HepG2 (cell line): ENCODE data around the gene SERPINB1. TPM values are rescaled to one million over a fixed set of nuclear protein-coding genes. Genes with fewer than 3 reads are reported as not detected.

Experiments
- ATAC-seq: fragments of 200-7000 bp; cut with Tn5 transposase; 3 replicates; pipeline ENCODE4 v1.9.1; 2020; ENCODE audit warnings: mild to moderate bottlenecking, moderate library complexity
- Bru-seq: library from RNA; stranded (reverse); fragments of 400-500 nt; gene quantifications from one replicate; lab custom pipeline; 2021; lab: Mats Ljungman, UMichigan
- BruChase-seq, 2 experiments: library from RNA; stranded (reverse); fragments of 400-500 nt; gene quantifications; one replicate each; lab custom pipeline; 2021; lab: Mats Ljungman, UMichigan
- BruUV-seq: library from RNA; stranded (reverse); fragments of 400-500 nt; replicated peaks from 2 replicates; lab custom pipeline; 2021; lab: Mats Ljungman, UMichigan
- CTCF ChIA-PET: fragments of 300-600 bp; formaldehyde crosslinking; extraction: SDS; loops from one replicate; lab custom pipeline; 2021; ENCODE audit warnings: low total read pairs, inconsistent platforms, low intra/inter-chr PET ratio; lab: Yijun Ruan, JAX
- POLR2A ChIA-PET: fragments of 350-600 bp; sonication (Branson Sonifier 250); formaldehyde crosslinking; loops from one replicate; lab custom pipeline; 2020; ENCODE audit warnings: antibody characterized with exemption, inconsistent platforms; lab: Yijun Ruan, JAX
- DNase-seq: peaks from one replicate; pipeline ENCODE4 v3.0.0-alpha.2; 2015; ENCODE audit warnings: low spot score
- FAIRE-seq: peaks from 3 replicates; lab custom pipeline; 2011; peaks lifted over from hg19 to GRCh38; lab: Jason Lieb, UNC
- H2AFZ ChIP-seq: one replicate; pipeline ENCODE4 v1.6.1; 2011; ENCODE audit warnings: low read length, inconsistent platforms
- H3K27ac ChIP-seq: fragments of 300-600 bp; 3 replicates; pipeline ENCODE4 v1.8.0; 2011; ENCODE audit warnings: mixed run types, mild to moderate bottlenecking, mixed read lengths, low read length, inconsistent platforms; ENCODE audit not compliant: insufficient read depth; ENCODE audit errors: extremely low read length
- H3K27me3 ChIP-seq, 2 experiments: fragments of 200-600 bp in 1 of 2; 2 replicates in 1 of 2; 3 replicates in 1 of 2; pipeline versions ENCODE4 v1.6.0 to v1.8.0; 2011; ENCODE audit warnings: low read length in 2 of 2, mild to moderate bottlenecking in 2 of 2, moderate library complexity in 2 of 2, inconsistent platforms in 1 of 2; ENCODE audit not compliant: insufficient read depth in 2 of 2, control insufficient read depth in 1 of 2
- H3K36me3 ChIP-seq, 2 experiments: fragments of 200-600 bp in 1 of 2; replicated peaks in 1 of 2; 2 replicates in 1 of 2; 3 replicates in 1 of 2; pipeline versions ENCODE4 v1.5.1 to v1.8.0; 2011; ENCODE audit warnings: low read length in 2 of 2, inconsistent platforms in 1 of 2; ENCODE audit not compliant: insufficient read depth in 2 of 2, control insufficient read depth in 1 of 2
- H3K4me1 ChIP-seq: 2 replicates; pipeline ENCODE4 v1.5.1; 2012; ENCODE audit warnings: low read length, inconsistent platforms; ENCODE audit not compliant: insufficient read depth
- H3K4me2 ChIP-seq: 2 replicates; pipeline ENCODE4 v1.6.0; 2011; ENCODE audit warnings: low read depth, low read length, inconsistent platforms
- H3K4me3 ChIP-seq, 3 experiments: fragments of 200-600 bp in 1 of 3; sonication (generic), shearing (Covaris generic) in 1 of 3; replicated peaks in 1 of 3; 2 replicates each; pipeline ENCODE4 v1.5.1; 2011 to 2016; ENCODE audit warnings: low read length in 3 of 3, inconsistent platforms in 2 of 3, low read depth in 2 of 3, mild to moderate bottlenecking in 2 of 3, control low read depth in 1 of 3, mixed read lengths in 1 of 3; ENCODE audit not compliant: insufficient read depth in 1 of 3
- H3K79me2 ChIP-seq: one replicate; pipeline ENCODE4 v1.6.1; 2011; ENCODE audit warnings: low read length, inconsistent platforms; ENCODE audit not compliant: insufficient read depth
- H3K9ac ChIP-seq: 2 replicates; pipeline ENCODE4 v1.6.0; 2011; ENCODE audit warnings: mild to moderate bottlenecking, low read depth, low read length, inconsistent platforms; ENCODE audit not compliant: insufficient read depth
- H3K9me3 ChIP-seq: 2 replicates; pipeline ENCODE4 v1.5.1; 2012; ENCODE audit warnings: mild to moderate bottlenecking, low read length
- H4K20me1 ChIP-seq: 2 replicates; pipeline ENCODE4 v1.6.0; 2011; ENCODE audit warnings: inconsistent platforms, mild to moderate bottlenecking, low read length, moderate library complexity; ENCODE audit not compliant: insufficient read depth
- GZF1 ChIP-seq: sonication (generic); formaldehyde crosslinking; IDR thresholded peaks from 2 replicates; pipeline ENCODE4 v1.5.1; 2020; ENCODE audit warnings: mild to moderate bottlenecking, missing genetic modification reagents
- MBD4 ChIP-seq: IDR thresholded peaks from 2 replicates; pipeline ENCODE4 v1.6.1; 2012; ENCODE audit warnings: low read length, inconsistent platforms, borderline replicate concordance
- NR2F1 ChIP-seq, 2 experiments: fragments of 450-650 bp in 1 of 2; formaldehyde crosslinking in 1 of 2; IDR thresholded peaks; 2 replicates each; pipeline versions ENCODE4 v1.5.0 to v1.6.1; 2016 to 2020; ENCODE audit warnings: mild to moderate bottlenecking in 1 of 2, missing compliant biosample characterization in 1 of 2, missing genetic modification reagents in 1 of 2, moderate library complexity in 1 of 2
- PLRG1 ChIP-seq: fragments of 450-650 bp; conservative IDR thresholded peaks from 2 replicates; pipeline ENCODE4 v1.6.1; 2016
- ZBTB40 ChIP-seq, 2 experiments: fragments of 450-650 bp in 1 of 2; sonication (generic) in 1 of 2; formaldehyde crosslinking in 1 of 2; IDR thresholded peaks; 2 replicates each; pipeline versions ENCODE4 v1.6.1 to v1.8.0; 2016 to 2022; ENCODE audit warnings: antibody characterized with exemption in 1 of 2, mild to moderate bottlenecking in 1 of 2, missing genetic modification reagents in 1 of 2
- ZNF234 ChIP-seq: sonication (generic); formaldehyde crosslinking; conservative IDR thresholded peaks from 2 replicates; pipeline ENCODE4 v1.5.1; 2020; ENCODE audit warnings: mild to moderate bottlenecking, missing genetic modification reagents
- WGBS: methylation state at CpG from one replicate; pipeline ENCODE4 v1.1.6; 2017; ENCODE audit warnings: low lambda C conversion rate; 5-methylcytosine and 5-hydroxymethylcytosine counted together
- in situ Hi-C: cut with HindIII; loops from 2 replicates; pipeline ENCODE4 v1.10.0; 2017; ENCODE audit warnings: low pct_unique_long_range_greater_than_20kb; ENCODE audit not compliant: extremely low pct_ligation_motif_present
- intact Hi-C: fragments of 100-400 bp; cut with micrococcal nuclease; formaldehyde crosslinking; loops from one replicate; pipeline ENCODE4 v1.10.0; 2022; ENCODE audit not compliant: unreplicated experiment
- long read RNA-seq, 2 experiments: library from RNA in 1 of 2; library from polyadenylated mRNA in 1 of 2; stranded (forward) in 1 of 2; unstranded in 1 of 2; transcript quantifications; one replicate each; pipeline ENCODE4 v2.0.0, GENCODE V29; 2019 to 2022
- polyA minus RNA-seq, 3 experiments: library from RNA; depleted of rRNA, polyadenylated mRNA; stranded (reverse); fragments of >200 nt; gene quantifications; 2 replicates each; pipeline ENCODE4 v1.2.3, GENCODE V29; 2011; ENCODE audit warnings: low replicate concordance in 1 of 3
- polyA plus RNA-seq, 8 experiments: library from polyadenylated mRNA; depleted of rRNA in 3 of 8; stranded (reverse) in 7 of 8; unstranded in 1 of 8; fragments of >200 nt; fragmentation: Illumina TruSeq in 4 of 8; extraction: Trizol in 4 of 8; gene quantifications; 2 replicates each; pipeline versions ENCODE4 v1.2.1 to v1.2.3, GENCODE V29; 2011 to 2016; ENCODE audit warnings: low read depth in 4 of 8, missing spikeins in 1 of 8, mixed read lengths in 1 of 8; ENCODE audit not compliant: insufficient read depth in 1 of 8
- total RNA-seq, 5 experiments: library from RNA; depleted of rRNA; stranded (reverse); fragments of >200 nt; fragmentation: Illumina TruSeq; extraction: Trizol; gene quantifications; 2 replicates each; pipeline ENCODE4 v1.2.3, GENCODE V29; 2016; ENCODE audit warnings: low read depth in 1 of 5

Gene SERPINB1
- total RNA-seq (2016; rRNA removed; fragmentation: Illumina TruSeq; extraction: Trizol) (41.4 and 60.1 TPM in 2 replicates), polyA plus RNA-seq (2011; rRNA removed) (48.7 and 60.5 TPM in 2 replicates), polyA minus RNA-seq (2011; rRNA and poly(A)+ RNA removed; ENCODE audit: low replicate concordance) (29.1 and 31.0 TPM in 2 replicates), Bru-seq, nascent RNA (percentile 95 among the genes with signal in this experiment), BruChase-seq, experiment 1, labeled RNA remaining after a 6-hour chase (percentile 94 among the genes with signal in this experiment), BruChase-seq, experiment 2, labeled RNA remaining after a 2-hour chase (percentile 88 among the genes with signal in this experiment)
- total RNA-seq (2016; cell fraction: cytosol; rRNA removed; fragmentation: Illumina TruSeq; extraction: Trizol; ENCODE audit: low read depth), result 22.9 and 24.8 TPM in 2 replicates
- 40.1 and 52.3 TPM in 2 replicates for total RNA-seq (2016; cell fraction: insoluble cytoplasmic fraction; rRNA removed; fragmentation: Illumina TruSeq; extraction: Trizol)
- total RNA-seq (2016; cell fraction: membrane; rRNA removed; fragmentation: Illumina TruSeq; extraction: Trizol), result 38.4 and 42.1 TPM in 2 replicates
- total RNA-seq (2016; cell fraction: nucleus; rRNA removed; fragmentation: Illumina TruSeq; extraction: Trizol), result 23.4 and 26.0 TPM in 2 replicates
- 35.1 and 50.0 TPM in 2 replicates for polyA plus RNA-seq (2011; cell fraction: cytosol; rRNA removed)
- polyA plus RNA-seq (2011; cell fraction: nucleus; rRNA removed), result 16.6 and 20.7 TPM in 2 replicates
- polyA plus RNA-seq (2012), result 55.8 and 68.9 TPM in 2 replicates
- polyA plus RNA-seq (2016; cell fraction: cytosol; fragmentation: Illumina TruSeq; extraction: Trizol; ENCODE audit: low read depth), result 37.2 and 40.1 TPM in 2 replicates
- polyA plus RNA-seq (2016; cell fraction: insoluble cytoplasmic fraction; fragmentation: Illumina TruSeq; extraction: Trizol; ENCODE audit: low read depth), result 67.5 and 71.1 TPM in 2 replicates
- 42.6 and 44.3 TPM in 2 replicates for polyA plus RNA-seq (2016; cell fraction: membrane; fragmentation: Illumina TruSeq; extraction: Trizol; ENCODE audit: low read depth)
- polyA plus RNA-seq (2016; cell fraction: nucleus; fragmentation: Illumina TruSeq; extraction: Trizol; ENCODE audit: insufficient read depth, low read depth), result 39.9 and 41.4 TPM in 2 replicates
- 46.4 and 51.7 TPM in 2 replicates for polyA minus RNA-seq (2011; cell fraction: cytosol; rRNA and poly(A)+ RNA removed)
- 32.6 and 44.3 TPM in 2 replicates for polyA minus RNA-seq (2011; cell fraction: nucleus; rRNA and poly(A)+ RNA removed)
- long read RNA-seq, experiment 1, transcript SERPINB1-201 (7 exons, 2,619 nt), result major isoform, 94 of 127 reads
- long read RNA-seq, experiment 1, partial matches to known transcripts, result 19 of 127 reads
- long read RNA-seq, experiment 1, other reads (novel, unspliced or antisense), result 14 of 127 reads
- long read RNA-seq, experiment 2, transcript SERPINB1-201 (7 exons, 2,619 nt), result major isoform, 129 of 245 reads
- long read RNA-seq, experiment 2, partial matches to known transcripts, result 40 of 245 reads
- long read RNA-seq, experiment 2, other reads (novel, unspliced or antisense), result 76 of 245 reads

GRCh38 chr6:2841264-2842138 lies at the start of gene SERPINB1:
Gene SERPINB1, minus strand, starts transcription at chr6:2841863. Its CDS starts 1,277 bp downstream, at chr6:2840586.
- peak; percentile 88 for ATAC-seq
- POLR2A ChIA-PET, result interaction anchor here (0.7 to 4.4 kb wide), 44 partner anchors 9 to 1177 kb away, joined by 3 to 68 read pairs (median 8); partner anchors contain the start of genes BPHL, NQO2, RIPK1 and SERPINB6
- intact Hi-C loops, result loop anchor here (1.0 to 2.0 kb wide), 3 partner anchors 33 to 77 kb away; partner anchors contain the start of gene WRNIP1
- H4K20me1 ChIP-seq, result no peaks in the 10 kb centered on the region
- peak within 1 kb of the TSS; percentile 66 to 86 (median 75) for H3K4me3 ChIP-seq
- peaks cover 11% of the 10 kb centered on the region for H3K79me2 ChIP-seq
- H3K27me3 ChIP-seq, result no peaks in the 10 kb centered on the region
- H2AFZ ChIP-seq, result no peak within 1 kb of the TSS
- TSS peak; percentile 73 for BruUV-seq
- H3K36me3 ChIP-seq, result peaks cover 0 to 4% of the 10 kb centered on the region in 2 experiments; a peak in 3 of 5 replicates
- CTCF ChIA-PET, result interaction anchor here (1.5 kb wide), 1 partner anchor 50 kb away, joined by 9 read pairs; no protein-coding TSS in a partner anchor
- H3K4me2 ChIP-seq, result peak within 1 kb of the TSS; percentile 98
- DNase-seq, result peak; percentile 97
- peak within 1 kb of the TSS; percentile 97 for H3K27ac ChIP-seq
- no peaks in the 10 kb centered on the region for H3K9me3 ChIP-seq
- peak; percentile 86 for FAIRE-seq
- under 1% methylated on average over 27 of the region's 67 CpGs for WGBS
- H3K9ac ChIP-seq, result peak within 1 kb of the TSS; percentile 95
- H3K4me1 ChIP-seq, result peaks cover 71% of the 10 kb centered on the region
- in situ Hi-C loops, result loop anchor here (5.0 kb wide), 2 partner anchors 44 to 71 kb away; no protein-coding TSS in a partner anchor
- TF ChIP-seq ZBTB40 (IDR thresholded peaks at IDR 0.05) (no peak), ZBTB40 (CRISPR knock-in tag; IDR thresholded peaks at IDR 0.05) (peak; percentile 79), MBD4 (no peak), ZNF234 (CRISPR knock-in tag) (peak; percentile 44; the same call in 1 of the 2 replicates), PLRG1 (no peak), GZF1 (CRISPR knock-in tag) (peak; percentile 53; the same call in 1 of the 2 replicates), NR2F1 (CRISPR knock-in tag; IDR thresholded peaks at IDR 0.05) (peak; percentile 84 to 94)
